Neuronal stem cell (in vitro differentiated cells): Measurements from ENCODE around the gene DDX3X.

Source experiments
- DNase-seq: peaks from one replicate; pipeline ENCODE4 v3.0.0-alpha.2; 2013; ENCODE audit warnings: low spot score
- H2AFZ ChIP-seq: one replicate; pipeline ENCODE4 v1.6.1; 2013; ENCODE audit warnings: mild to moderate bottlenecking, low read length, inconsistent platforms
- H2AK5ac ChIP-seq: 2 replicates; pipeline ENCODE4 v1.6.1; 2013; ENCODE audit warnings: low read depth, mild to moderate bottlenecking, inconsistent platforms, low read length, moderate library complexity, mixed read lengths
- H2BK120ac ChIP-seq: 2 replicates; pipeline ENCODE4 v1.6.1; 2013; ENCODE audit warnings: low read depth, mild to moderate bottlenecking, inconsistent platforms, low read length, moderate library complexity, mixed read lengths
- H2BK12ac ChIP-seq: one replicate; pipeline ENCODE4 v1.6.1; 2013; ENCODE audit warnings: low read length, inconsistent platforms
- H2BK15ac ChIP-seq: 2 replicates; pipeline ENCODE4 v1.6.1; 2013; ENCODE audit warnings: mild to moderate bottlenecking, low read length, inconsistent platforms, mixed read lengths
- H2BK5ac ChIP-seq: one replicate; pipeline ENCODE4 v1.6.1; 2013; ENCODE audit warnings: inconsistent platforms, mild to moderate bottlenecking, low read length, moderate library complexity
- H3K14ac ChIP-seq: one replicate; pipeline ENCODE4 v1.6.1; 2013; ENCODE audit warnings: low read length, inconsistent platforms
- H3K18ac ChIP-seq: 2 replicates; pipeline ENCODE4 v1.6.1; 2013; ENCODE audit warnings: low read length, inconsistent platforms
- H3K23ac ChIP-seq: 2 replicates; pipeline ENCODE4 v1.6.1; 2013; ENCODE audit warnings: low read depth, mild to moderate bottlenecking, mixed read lengths, low read length, inconsistent platforms; ENCODE audit not compliant: poor library complexity
- H3K27ac ChIP-seq: replicated peaks from 3 replicates; pipeline ENCODE4 v1.5.1; 2013; ENCODE audit warnings: low read length, inconsistent platforms
- H3K27me3 ChIP-seq, 3 experiments: 2 replicates each; pipeline ENCODE4 v1.6.1; 2013; ENCODE audit warnings: low read length in 3 of 3, mild to moderate bottlenecking in 2 of 3, inconsistent platforms in 1 of 3, low read depth in 1 of 3, mixed read lengths in 1 of 3, moderate library complexity in 1 of 3; ENCODE audit not compliant: control insufficient read depth in 3 of 3, insufficient read depth in 3 of 3
- H3K36me3 ChIP-seq, 2 donors: replicated peaks in 1 of 2; 2 replicates each; pipeline ENCODE4 v1.6.1; 2013; ENCODE audit warnings: low read length in 2 of 2; ENCODE audit not compliant: control insufficient read depth in 2 of 2, insufficient read depth in 2 of 2
- H3K4ac ChIP-seq: 2 replicates; pipeline ENCODE4 v1.6.1; 2013; ENCODE audit warnings: inconsistent platforms, mild to moderate bottlenecking, low read length, moderate library complexity
- H3K4me1 ChIP-seq, 2 donors: 1 replicate in 1 of 2; 2 replicates in 1 of 2; pipeline ENCODE4 v1.6.1; 2013; ENCODE audit warnings: low read length in 2 of 2, low read depth in 1 of 2; ENCODE audit not compliant: control insufficient read depth in 2 of 2, insufficient read depth in 1 of 2
- H3K4me2 ChIP-seq: one replicate; pipeline ENCODE4 v1.6.1; 2013; ENCODE audit warnings: mild to moderate bottlenecking, low read length, inconsistent platforms; ENCODE audit not compliant: insufficient read depth, poor library complexity, severe bottlenecking
- H3K4me3 ChIP-seq, 2 donors: 2 replicates each; pipeline ENCODE4 v1.5.1; 2013; ENCODE audit warnings: low read length in 2 of 2, mild to moderate bottlenecking in 2 of 2, inconsistent platforms in 1 of 2, moderate library complexity in 1 of 2
- H3K79me1 ChIP-seq: one replicate; pipeline ENCODE4 v1.6.1; 2013; ENCODE audit warnings: low read depth, mild to moderate bottlenecking, inconsistent platforms, low read length, moderate library complexity
- H3K9ac ChIP-seq: one replicate; pipeline ENCODE4 v1.6.1; 2013; ENCODE audit warnings: mild to moderate bottlenecking, low read depth, low read length, inconsistent platforms; ENCODE audit not compliant: poor library complexity
- H3K9me3 ChIP-seq, 2 donors: replicated peaks in 1 of 2; 2 replicates each; pipeline versions ENCODE3 to v1.6.1; 2013; ENCODE audit warnings: low read length in 2 of 2, mild to moderate bottlenecking in 2 of 2, inconsistent platforms in 1 of 2, low read depth in 1 of 2, mixed read lengths in 1 of 2, moderate library complexity in 1 of 2; ENCODE audit not compliant: control insufficient read depth in 2 of 2, insufficient read depth in 1 of 2
- H4K8ac ChIP-seq: one replicate; pipeline ENCODE4 v1.6.1; 2013; ENCODE audit warnings: low read depth, mild to moderate bottlenecking, inconsistent platforms, low read length, moderate library complexity
- H4K91ac ChIP-seq: one replicate; pipeline ENCODE4 v1.6.1; 2013; ENCODE audit warnings: low read length, low read depth, mild to moderate bottlenecking, inconsistent platforms; ENCODE audit not compliant: poor library complexity
- WGBS, 2 donors: extraction: QIAGEN DNeasy Blood & Tissue Kit; methylation state at CpG; one replicate each; pipeline ENCODE4 v1.1.7; 2013; ENCODE audit warnings: missing lambda C conversion rate in 2 of 2, mixed read lengths in 1 of 2; ENCODE audit not compliant: insufficient read length in 2 of 2, insufficient replicate concordance in 1 of 2; ENCODE audit errors: extremely low coverage in 2 of 2; 5-methylcytosine and 5-hydroxymethylcytosine counted together

DDX3X gene

GRCh38 chrX:41335198-41335957 is 1.4 kb downstream of the DDX3X start:
- Histone ChIP-seq H3K79me1 (no peaks in the 10 kb centered on the region), H4K8ac (no peak overlapping the region), H2AFZ (no peak overlapping the region), H2BK5ac (no peak overlapping the region), H2BK12ac (no peak overlapping the region), H3K36me3 (peaks cover 0 to 46% of the 10 kb centered on the region in 2 donors), H4K91ac (no peak overlapping the region), H3K27ac (peak overlapping the region; percentile 43), H2BK120ac (no peak overlapping the region), H2AK5ac (no peak overlapping the region), H3K27me3 (no peaks in the 10 kb centered on the region), H3K4ac (no peak overlapping the region), H3K14ac (no peak overlapping the region), H3K4me2 (peak overlapping the region; percentile 45), H2BK15ac (no peak overlapping the region), H3K23ac (no peak overlapping the region), H3K18ac (no peak overlapping the region), H3K4me1 (peaks cover 2% of the 10 kb centered on the region in 2 donors), H3K4me3 (peak overlapping the region; percentile 80 to 92), H3K9ac (no peak overlapping the region), H3K9me3 (no peaks in the 10 kb centered on the region)
- DNase-seq, result no peak
- no CpG with 5 or more reads among the region's 15 CpGs for WGBS, 2 donors

GRCh38 chrX:41335958-41336331 is 2.0 kb downstream of the DDX3X start:
- H3K27ac ChIP-seq, result no peak overlapping the region

GRCh38 chrX:41336447-41336846 is 2.5 kb downstream of the DDX3X start:
- no peak overlapping the region for H3K27ac ChIP-seq
- H3K23ac ChIP-seq, result no peak overlapping the region
- H3K36me3 ChIP-seq, result peaks cover 1 to 57% of the 10 kb centered on the region in 2 donors
- no peak overlapping the region for H2AFZ ChIP-seq
- no peaks in the 10 kb centered on the region for H3K9me3 ChIP-seq
- H3K18ac ChIP-seq, result no peak overlapping the region
- peak overlapping the region; percentile 74 to 80 for H3K4me3 ChIP-seq
- no peak overlapping the region for H2BK12ac ChIP-seq
- peak overlapping the region; percentile 37 for H3K4me2 ChIP-seq
- H3K14ac ChIP-seq, result no peak overlapping the region
- H3K9ac ChIP-seq, result no peak overlapping the region
- no CpG with 5 or more reads among the region's 7 CpGs for WGBS, 2 donors
- no peak overlapping the region for H3K4ac ChIP-seq
- DNase-seq, result no peak
- H4K8ac ChIP-seq, result no peak overlapping the region
- H3K79me1 ChIP-seq, result no peaks in the 10 kb centered on the region
- no peak overlapping the region for H2BK120ac ChIP-seq
- H3K4me1 ChIP-seq, result peaks cover 0 to 2% of the 10 kb centered on the region in 2 donors
- H2BK15ac ChIP-seq, result no peak overlapping the region
- no peaks in the 10 kb centered on the region for H3K27me3 ChIP-seq
- no peak overlapping the region for H2AK5ac ChIP-seq
- H2BK5ac ChIP-seq, result no peak overlapping the region
- no peak overlapping the region for H4K91ac ChIP-seq

More at GRCh38 chrX:41335958-41336331, 2.0 kb downstream of the DDX3X start:
- Histone ChIP-seq H3K23ac (no peak overlapping the region), H2BK12ac (no peak overlapping the region), H3K9me3 (no peaks in the 10 kb centered on the region), H3K36me3 (peaks cover 0 to 52% of the 10 kb centered on the region in 2 donors), H2BK5ac (no peak overlapping the region), H2BK15ac (no peak overlapping the region), H3K4me2 (peak overlapping the region; percentile 37), H4K8ac (no peak overlapping the region), H2AFZ (no peak overlapping the region), H3K9ac (no peak overlapping the region), H3K79me1 (no peaks in the 10 kb centered on the region), H3K18ac (no peak overlapping the region), H2AK5ac (no peak overlapping the region), H3K4me1 (peaks cover 0 to 2% of the 10 kb centered on the region in 2 donors), H2BK120ac (no peak overlapping the region), H3K14ac (no peak overlapping the region), H4K91ac (no peak overlapping the region), H3K4me3 (peak overlapping the region; percentile 74 to 80), H3K27me3 (no peaks in the 10 kb centered on the region), H3K4ac (no peak overlapping the region)
- DNase-seq, result no peak
- WGBS, 2 donors, result no CpG with 5 or more reads among the region's 6 CpGs

DNA sequence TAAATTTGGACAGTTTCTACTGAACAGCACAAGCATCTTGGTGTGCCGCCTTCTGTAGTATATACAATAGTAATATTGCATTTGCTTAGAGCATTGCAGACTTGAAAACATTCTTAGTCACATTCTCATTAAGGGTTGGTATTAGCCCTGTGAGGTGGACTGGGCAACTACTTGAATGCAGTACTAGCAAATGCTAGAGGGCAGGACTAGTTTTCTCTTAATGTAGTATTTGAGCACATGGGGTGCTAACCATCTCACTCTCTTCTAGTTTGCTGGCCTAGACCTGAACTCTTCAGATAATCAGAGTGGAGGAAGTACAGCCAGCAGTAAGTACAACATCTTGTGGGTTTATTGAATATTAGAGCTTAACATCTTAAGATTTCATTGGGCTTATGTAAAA is 3.2 kb downstream of the DDX3X start:
- whole genome bisulfite sequencing, 2 donors, result no CpG with 5 or more reads among the region's 1 CpG

More for the DNA sequence above, 3.2 kb downstream of the DDX3X start:
- no peak overlapping the region for H3K14ac ChIP-seq
- no peak overlapping the region for H3K4ac ChIP-seq
- no peak overlapping the region for H2AK5ac ChIP-seq
- H2AFZ ChIP-seq, result no peak overlapping the region
- H3K18ac ChIP-seq, result no peak overlapping the region
- no peak overlapping the region for H4K8ac ChIP-seq
- no peaks in the 10 kb centered on the region for H3K9me3 ChIP-seq
- no peak overlapping the region for H2BK15ac ChIP-seq
- H3K79me1 ChIP-seq, result no peaks in the 10 kb centered on the region
- H3K4me1 ChIP-seq, result peaks cover 0 to 2% of the 10 kb centered on the region in 2 donors
- peak overlapping the region in 1 of 2 donors; percentile 80 for H3K4me3 ChIP-seq
- no peak overlapping the region for H2BK12ac ChIP-seq
- H3K27ac ChIP-seq, result no peak overlapping the region
- no peak overlapping the region for H3K23ac ChIP-seq
- DNase-seq, result no peak
- H3K27me3 ChIP-seq, result no peaks in the 10 kb centered on the region
- no peak overlapping the region for H2BK120ac ChIP-seq
- H4K91ac ChIP-seq, result no peak overlapping the region
- no peak overlapping the region for H3K9ac ChIP-seq
- H3K4me2 ChIP-seq, result no peak overlapping the region
- H2BK5ac ChIP-seq, result no peak overlapping the region
- peaks cover 1 to 64% of the 10 kb centered on the region in 2 donors for H3K36me3 ChIP-seq
